Nasal cavity respiratory epithelium epithelial cell of viscerocranial mucosa (primary cell): ENCODE results near the gene CAB39L. TPM values are rescaled to one million over a fixed set of nuclear protein-coding genes. Genes with fewer than 3 reads are reported as not detected.

Experiments used
- total RNA-seq: library from RNA; depleted of rRNA; stranded (reverse); fragments of >200 nt; gene quantifications from 2 replicates; pipeline ENCODE4 v1.2.3, GENCODE V29; 2014

CAB39L gene
- 8.2 and 11.3 TPM in 2 replicates for total RNA-seq

DNA sequence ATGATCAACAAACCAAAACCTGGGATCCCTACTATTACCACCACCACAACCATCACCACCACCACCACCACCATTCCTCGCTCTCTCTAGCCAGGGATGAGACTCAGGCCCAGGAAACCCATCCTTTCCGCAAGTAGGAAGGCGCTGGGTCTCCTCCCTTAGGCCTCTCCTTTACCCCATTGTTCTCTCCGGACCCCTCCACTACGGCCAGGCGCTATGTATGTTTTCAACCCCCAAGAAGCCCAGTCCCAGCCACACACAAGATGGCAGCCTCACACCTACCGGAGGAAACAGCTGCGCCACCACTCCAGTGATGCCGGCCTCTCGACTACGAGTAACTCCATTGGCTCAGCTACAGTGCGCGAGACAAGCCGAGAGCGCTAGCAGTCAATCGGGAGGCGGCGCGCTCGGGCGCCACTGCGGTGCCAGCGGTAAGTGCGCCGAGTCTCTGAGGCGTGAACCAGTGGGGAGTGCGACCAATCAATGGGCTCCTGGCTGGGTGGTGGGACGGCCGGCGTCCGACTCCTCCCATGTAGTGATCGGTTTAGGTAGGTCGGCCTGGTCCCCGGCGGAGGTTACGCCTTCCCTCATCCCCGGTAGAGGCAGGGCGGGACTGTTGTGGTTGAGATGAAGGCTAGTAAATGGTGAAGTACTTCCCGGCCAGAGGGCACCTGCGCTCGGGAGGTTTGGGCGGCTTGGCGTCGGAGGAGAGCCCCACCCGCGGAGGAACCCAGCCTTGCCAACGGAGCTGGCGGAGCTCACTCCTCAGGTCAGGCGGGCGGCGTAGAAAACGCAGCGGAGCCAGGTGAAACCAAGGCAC lies at the start of gene CAB39L, which contains the start of gene SETDB2:
CAB39L (minus strand) TSS at position 361 of the 820 bp plus-strand sequence. CDS start 61,154 bp downstream, outside the sequence.
SETDB2 (plus strand) TSS at position 571 of the 820 bp plus-strand sequence. CDS start 7,620 bp downstream, outside the sequence.

Other genes with a start within 250 kb of the CAB39L start
- not detected in 2 replicates for gene MLNR, start 223.7 kb downstream of the CAB39L start, total RNA-seq
- gene CDADC1, start 196.1 kb downstream of the CAB39L start, total RNA-seq: 5.5 and 8.2 TPM in 2 replicates
- gene SETDB2, start 210 bp upstream of the CAB39L start, total RNA-seq: 7.9 and 13.0 TPM in 2 replicates
- gene PHF11, start 51.9 kb upstream of the CAB39L start, total RNA-seq: 9.6 and 13.7 TPM in 2 replicates
- 24.6 and 44.7 TPM in 2 replicates for gene RCBTB1, start 141.5 kb upstream of the CAB39L start, total RNA-seq
- gene ARL11, start 184.4 kb upstream of the CAB39L start, total RNA-seq: under 0.01 TPM in 1 of 2 replicates, not detected in the other
- 66.1 and 81.3 TPM in 2 replicates for gene EBPL, start 247.4 kb upstream of the CAB39L start, total RNA-seq